HUES64 (cell line): ENCODE data around the gene RPL4.

Experiments
- H3K27ac ChIP-seq: 2 replicates; pipeline ENCODE4 v1.7.0; 2013; ENCODE audit warnings: low read depth, low read length, inconsistent platforms
- H3K27me3 ChIP-seq: 2 replicates; pipeline ENCODE4 v1.6.1; 2013; ENCODE audit warnings: mild to moderate bottlenecking, low read length; ENCODE audit not compliant: insufficient read depth
- H3K36me3 ChIP-seq: 2 replicates; pipeline ENCODE4 v1.6.1; 2013; ENCODE audit warnings: mild to moderate bottlenecking, low read length; ENCODE audit not compliant: insufficient read depth
- H3K4me1 ChIP-seq: 2 replicates; pipeline ENCODE4 v1.6.1; 2013; ENCODE audit warnings: mild to moderate bottlenecking, low read length, moderate library complexity; ENCODE audit not compliant: insufficient read depth
- H3K4me3 ChIP-seq: 2 replicates; pipeline ENCODE4 v1.5.1; 2013; ENCODE audit warnings: mild to moderate bottlenecking, low read length, moderate library complexity
- H3K9ac ChIP-seq: 2 replicates; pipeline ENCODE4 v1.6.1; 2013; ENCODE audit warnings: mild to moderate bottlenecking, low read depth, low read length
- H3K9me3 ChIP-seq: 2 replicates; pipeline ENCODE4 v1.6.1; 2013; ENCODE audit warnings: low read depth, low read length; ENCODE audit not compliant: insufficient read depth
- WGBS: fragments of 150-250, 120-280 bp; methylation state at CpG from one replicate; pipeline ENCODE4 v1.1.7; 2013; ENCODE audit warnings: missing lambda C conversion rate; 5-methylcytosine and 5-hydroxymethylcytosine counted together

The RPL4 gene

GRCh38 chr15:66454143-66454542 is 50.5 kb downstream of the RPL4 start:
- no peaks in the 10 kb centered on the region for H3K9me3 ChIP-seq
- H3K9ac ChIP-seq, result no peak overlapping the region
- no peaks in the 10 kb centered on the region for H3K4me1 ChIP-seq
- H3K4me3 ChIP-seq, result no peak overlapping the region
- H3K36me3 ChIP-seq, result peaks cover 18% of the 10 kb centered on the region
- H3K27ac ChIP-seq, result no peak overlapping the region
- WGBS, result 95% methylated on average over 2 of the region's 2 CpGs
- H3K27me3 ChIP-seq, result no peaks in the 10 kb centered on the region

- peaks cover 26% of the 10 kb centered on the region for H3K36me3 ChIP-seq
- no peaks in the 10 kb centered on the region for H3K4me1 ChIP-seq
- no peak overlapping the region for H3K4me3 ChIP-seq
- no peak overlapping the region for H3K27ac ChIP-seq
- no peak overlapping the region for H3K9ac ChIP-seq
- H3K27me3 ChIP-seq, result no peaks in the 10 kb centered on the region
- H3K9me3 ChIP-seq, result no peaks in the 10 kb centered on the region
- WGBS, result 100% methylated on average over 1 of the region's 1 CpG
Measured at GRCh38 chr15:66452971-66453580, 51.6 kb downstream of the RPL4 start.

DNA sequence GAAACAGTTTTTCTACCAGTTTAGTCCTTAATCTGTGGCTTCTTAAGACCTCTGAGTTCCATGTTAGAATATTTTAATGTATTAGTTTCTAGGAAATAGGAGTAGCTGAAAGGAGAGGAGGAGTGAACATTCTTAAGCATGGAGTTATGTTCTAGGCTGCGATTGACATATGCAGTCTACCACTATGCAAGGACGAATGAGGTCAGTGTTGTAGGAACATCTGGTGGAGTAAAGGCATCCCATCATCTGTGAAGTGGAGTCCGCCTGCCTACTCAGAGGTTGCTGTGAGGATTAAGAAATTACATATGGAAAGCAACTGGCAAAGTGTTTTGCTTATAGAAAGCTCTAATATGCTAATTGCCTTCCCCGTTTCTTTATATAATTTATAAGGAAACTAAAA is 52.2 kb downstream of the RPL4 start:
- Histone ChIP-seq H3K27me3 (no peaks in the 10 kb centered on the region), H3K9ac (no peak overlapping the region), H3K4me3 (no peak overlapping the region), H3K9me3 (no peaks in the 10 kb centered on the region), H3K27ac (no peak overlapping the region), H3K4me1 (no peaks in the 10 kb centered on the region), H3K36me3 (peaks cover 27% of the 10 kb centered on the region)
- 88% methylated on average over 3 of the region's 4 CpGs for WGBS
